ENCODE data around the gene SERPINA4.

SERPINA4 gene

GRCh38 chr14:94615254-94615653 lies 54.0 kb downstream of the SERPINA4 start:
- H3F3A ChIP-seq (ENCODE audit: low read depth), result no peaks in the 10 kb centered on the region
- no peaks in the 10 kb centered on the region for H3K36me3 ChIP-seq (ENCODE audit: insufficient read depth, low read length)
- no peak overlapping the region for H3K4me2 ChIP-seq (ENCODE audit: low read depth, low read length, poor library complexity, severe bottlenecking)
- H3K79me2 ChIP-seq (ENCODE audit: insufficient read depth, low read length), result no peaks in the 10 kb centered on the region
- H3K27me3 ChIP-seq (ENCODE audit: insufficient read depth, low read length, poor library complexity, severe bottlenecking), result no peaks in the 10 kb centered on the region
- no peak overlapping the region for H3K9ac ChIP-seq (ENCODE audit: low read depth, low read length, poor library complexity, severe bottlenecking)
- H3K9me2 ChIP-seq (replicated peaks; ENCODE audit: low read depth, low read length), result no peaks in the 10 kb centered on the region
- H3K4me1 ChIP-seq (ENCODE audit: insufficient read depth, low read length, poor library complexity, severe bottlenecking), result no peaks in the 10 kb centered on the region
- no peak for TF ChIP-seq EZH2phosphoT487 (IDR thresholded peaks at IDR 0.05; ENCODE audit: borderline replicate concordance)
- TF ChIP-seq, protein P1, sequence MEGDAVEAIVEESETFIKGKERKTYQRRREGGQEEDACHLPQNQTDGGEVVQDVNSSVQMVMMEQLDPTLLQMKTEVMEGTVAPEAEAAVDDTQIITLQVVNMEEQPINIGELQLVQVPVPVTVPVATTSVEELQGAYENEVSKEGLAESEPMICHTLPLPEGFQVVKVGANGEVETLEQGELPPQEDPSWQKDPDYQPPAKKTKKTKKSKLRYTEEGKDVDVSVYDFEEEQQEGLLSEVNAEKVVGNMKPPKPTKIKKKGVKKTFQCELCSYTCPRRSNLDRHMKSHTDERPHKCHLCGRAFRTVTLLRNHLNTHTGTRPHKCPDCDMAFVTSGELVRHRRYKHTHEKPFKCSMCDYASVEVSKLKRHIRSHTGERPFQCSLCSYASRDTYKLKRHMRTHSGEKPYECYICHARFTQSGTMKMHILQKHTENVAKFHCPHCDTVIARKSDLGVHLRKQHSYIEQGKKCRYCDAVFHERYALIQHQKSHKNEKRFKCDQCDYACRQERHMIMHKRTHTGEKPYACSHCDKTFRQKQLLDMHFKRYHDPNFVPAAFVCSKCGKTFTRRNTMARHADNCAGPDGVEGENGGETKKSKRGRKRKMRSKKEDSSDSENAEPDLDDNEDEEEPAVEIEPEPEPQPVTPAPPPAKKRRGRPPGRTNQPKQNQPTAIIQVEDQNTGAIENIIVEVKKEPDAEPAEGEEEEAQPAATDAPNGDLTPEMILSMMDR (conservative IDR thresholded peaks at IDR 0.05; ENCODE audit: low read length), result no peak
- no peaks in the 10 kb centered on the region for H4K20me1 ChIP-seq (ENCODE audit: insufficient read depth, low read length, poor library complexity, severe bottlenecking)
- no peak overlapping the region for H3K4me3 ChIP-seq (ENCODE audit: low read length, poor library complexity, severe bottlenecking)
- peaks cover 6% of the 10 kb centered on the region; the same call in 1 of the 2 replicates for H3K9me3 ChIP-seq (ENCODE audit: insufficient read depth, low read depth, low read length)
- H2AFZ ChIP-seq (ENCODE audit: low read length), result no peak overlapping the region

DNA sequence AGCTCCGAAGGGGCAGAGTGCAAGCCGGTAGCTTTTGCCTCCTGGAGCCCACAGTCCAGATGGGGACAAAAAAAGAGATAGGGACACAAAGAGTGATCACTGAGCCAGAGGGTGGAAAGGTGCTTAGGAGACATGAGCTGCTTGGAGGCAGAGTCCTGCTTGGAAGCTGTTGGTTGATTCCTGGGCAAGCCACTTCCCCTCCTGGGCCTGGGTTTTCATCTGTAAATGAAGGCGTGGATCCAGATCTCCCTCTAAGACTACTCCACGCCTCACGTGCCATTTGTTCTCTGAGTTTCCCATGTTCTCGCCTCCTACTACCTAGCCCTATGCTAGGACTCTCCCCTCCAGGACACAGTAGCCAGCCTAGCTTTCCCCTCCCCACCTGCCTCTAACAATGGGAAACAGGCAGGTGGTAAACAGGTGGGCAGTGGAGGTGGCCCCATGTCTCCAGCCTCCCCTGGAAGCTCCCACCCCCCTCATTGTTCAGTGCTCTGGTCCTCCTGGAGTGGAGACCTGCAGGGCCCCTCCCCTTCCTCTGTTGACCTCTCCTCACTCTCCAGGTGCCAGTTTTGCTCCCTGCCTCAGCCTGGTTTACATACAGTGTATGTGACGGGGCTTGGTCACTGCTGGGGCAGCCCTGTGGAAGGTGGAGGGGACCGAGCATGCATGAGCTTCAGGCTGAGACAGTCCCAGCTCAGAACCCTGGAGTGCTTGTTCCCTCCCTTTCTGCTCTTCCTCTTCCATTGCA lies 54.8 kb downstream of the SERPINA4 start:
- Histone ChIP-seq H3K9me3 (ENCODE audit: insufficient read depth, low read depth, low read length) (peaks cover 13% of the 10 kb centered on the region; the same call in 1 of the 2 replicates), H3K4me3 (ENCODE audit: low read length, poor library complexity, severe bottlenecking) (no peak overlapping the region), H3K9me2 (replicated peaks; ENCODE audit: low read depth, low read length) (no peaks in the 10 kb centered on the region), H3K79me2 (ENCODE audit: insufficient read depth, low read length) (no peaks in the 10 kb centered on the region), H3K36me3 (ENCODE audit: insufficient read depth, low read length) (no peaks in the 10 kb centered on the region), H3K27me3 (ENCODE audit: insufficient read depth, low read length, poor library complexity, severe bottlenecking) (no peaks in the 10 kb centered on the region), H3K9ac (ENCODE audit: low read depth, low read length, poor library complexity, severe bottlenecking) (no peak overlapping the region), H4K20me1 (ENCODE audit: insufficient read depth, low read length, poor library complexity, severe bottlenecking) (no peaks in the 10 kb centered on the region), H3F3A (ENCODE audit: low read depth) (no peaks in the 10 kb centered on the region), H2AFZ (ENCODE audit: low read length) (no peak overlapping the region), H3K4me1 (ENCODE audit: insufficient read depth, low read length, poor library complexity, severe bottlenecking) (no peaks in the 10 kb centered on the region), H3K4me2 (ENCODE audit: low read depth, low read length, poor library complexity, severe bottlenecking) (no peak overlapping the region)
- TF ChIP-seq, protein P1 (conservative IDR thresholded peaks at IDR 0.05; ENCODE audit: low read length), result no peak
- TF ChIP-seq EZH2phosphoT487 (IDR thresholded peaks at IDR 0.05; ENCODE audit: borderline replicate concordance), result no peak

DNA sequence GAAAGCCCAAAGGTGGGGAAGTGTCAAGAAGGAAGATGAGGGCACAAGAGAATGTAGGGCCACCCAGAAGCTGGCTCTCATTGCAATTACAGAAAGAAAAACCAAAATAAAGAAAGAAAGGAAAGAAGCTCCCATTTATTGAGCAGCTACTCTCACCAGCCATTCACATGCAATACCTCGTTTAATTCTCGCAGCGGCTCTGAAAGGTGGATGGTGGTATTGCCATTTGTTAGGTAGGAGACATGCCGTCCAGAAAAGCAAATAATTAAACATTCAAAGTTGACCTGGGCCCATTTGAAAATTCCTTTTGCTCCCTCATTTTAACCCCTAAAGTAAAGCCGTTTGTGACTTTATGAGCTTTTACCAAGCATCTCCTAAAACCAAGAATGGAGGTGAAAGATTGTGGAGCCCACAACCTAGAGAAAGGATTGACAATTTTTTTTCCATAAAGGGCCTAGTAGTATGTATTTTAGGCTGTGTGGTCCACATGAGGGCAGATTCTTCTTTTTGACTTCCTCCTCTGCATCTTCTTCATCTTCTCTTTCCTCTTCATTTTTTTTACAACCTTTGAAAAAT lies 56.2 kb downstream of the SERPINA4 start:
- Histone ChIP-seq H3K4me3 (ENCODE audit: low read length, poor library complexity, severe bottlenecking) (no peak overlapping the region), H3K79me2 (ENCODE audit: insufficient read depth, low read length) (no peaks in the 10 kb centered on the region), H4K20me1 (ENCODE audit: insufficient read depth, low read length, poor library complexity, severe bottlenecking) (no peaks in the 10 kb centered on the region), H3K4me2 (ENCODE audit: low read depth, low read length, poor library complexity, severe bottlenecking) (no peak overlapping the region), H3K27me3 (ENCODE audit: insufficient read depth, low read length, poor library complexity, severe bottlenecking) (no peaks in the 10 kb centered on the region), H3K4me1 (ENCODE audit: insufficient read depth, low read length, poor library complexity, severe bottlenecking) (no peaks in the 10 kb centered on the region), H3K9ac (ENCODE audit: low read depth, low read length, poor library complexity, severe bottlenecking) (no peak overlapping the region), H2AFZ (ENCODE audit: low read length) (no peak overlapping the region), H3F3A (ENCODE audit: low read depth) (no peaks in the 10 kb centered on the region), H3K9me3 (ENCODE audit: insufficient read depth, low read depth, low read length) (peaks cover 13% of the 10 kb centered on the region; the same call in 1 of the 2 replicates), H3K9me2 (replicated peaks; ENCODE audit: low read depth, low read length) (no peaks in the 10 kb centered on the region), H3K36me3 (ENCODE audit: insufficient read depth, low read length) (no peaks in the 10 kb centered on the region)
- TF ChIP-seq EZH2phosphoT487 (IDR thresholded peaks at IDR 0.05; ENCODE audit: borderline replicate concordance), result no peak
- TF ChIP-seq, protein P1 (conservative IDR thresholded peaks at IDR 0.05; ENCODE audit: low read length), result no peak

Measured in Loucy (cell line).